A549 (cell line): ENCODE results near the gene AURKB. TPM values are rescaled to one million over a fixed set of nuclear protein-coding genes. Genes with fewer than 3 reads are reported as not detected.
"Not testable (repeated sequence)": the region's sequence is repeated elsewhere in the genome, so short reads cannot be mapped to it uniquely, and the experiment has no call there.

Source experiments
- ATAC-seq, 2 experiments: fragments of 200-7000 bp in 1 of 2; fragments of >200 bp in 1 of 2; cut with Nextera tagmentation in 1 of 2; cut with Tn5 transposase in 1 of 2; 3 replicates each; pipeline versions ENCODE4 v1.8.0 to v1.9.1; 2018 to 2020; ENCODE audit warnings: mild to moderate bottlenecking in 1 of 2, moderate library complexity in 1 of 2
- CTCF ChIA-PET: fragments of 300-600 bp; sonication (Branson Sonifier 250); formaldehyde crosslinking; extraction: SDS; loops from one replicate; lab custom pipeline; 2021; ENCODE audit warnings: antibody characterized with exemption, inconsistent platforms; lab: Yijun Ruan, JAX
- POLR2A ChIA-PET: fragments of 350-600 bp; formaldehyde crosslinking; extraction: SDS; loops from one replicate; lab custom pipeline; 2021; ENCODE audit warnings: antibody characterized with exemption, inconsistent platforms; lab: Yijun Ruan, JAX
- DNase-seq, 2 experiments: peaks; one replicate each; pipeline versions ENCODE4 v3.0.0 to v3.0.0-alpha.2; 2011 to 2016; ENCODE audit warnings: low read depth in 1 of 2, low spot score in 1 of 2
- FAIRE-seq: peaks from 2 replicates; lab custom pipeline; 2011; peaks lifted over from hg19 to GRCh38; lab: Jason Lieb, UNC
- H3K27ac ChIP-seq, 2 experiments: fragments of >200 bp; sonication (Bioruptor Twin); formaldehyde crosslinking; 3 replicates each; pipeline ENCODE4 v1.5.1; 2016 to 2017
- H3K4me1 ChIP-seq: fragments of >200 bp; sonication (Bioruptor Twin); formaldehyde crosslinking; 3 replicates; pipeline ENCODE4 v1.6.1; 2016
- H3K4me2 ChIP-seq: fragments of >200 bp; sonication (Bioruptor Twin); formaldehyde crosslinking; 3 replicates; pipeline ENCODE4 v1.6.1; 2016
- H3K4me3 ChIP-seq: fragments of >200 bp; sonication (Bioruptor Twin); formaldehyde crosslinking; 3 replicates; pipeline ENCODE4 v1.5.1; 2016
- H3K9me3 ChIP-seq: fragments of >200 bp; sonication (Bioruptor Twin); formaldehyde crosslinking; 3 replicates; pipeline ENCODE4 v1.6.1; 2016
- BHLHE40 ChIP-seq: IDR thresholded peaks from 2 replicates; pipeline ENCODE4 v1.6.1; 2012; ENCODE audit warnings: low read depth, low read length, inconsistent platforms
- CBX2 ChIP-seq: fragments of 200-600 bp; sonication (generic); IDR thresholded peaks from 2 replicates; pipeline ENCODE4 v1.6.1; 2016; ENCODE audit warnings: low read depth, mild to moderate bottlenecking, borderline replicate concordance
- CBX8 ChIP-seq: fragments of 200-600 bp; sonication (generic); IDR thresholded peaks from 2 replicates; pipeline ENCODE4 v1.6.1; 2016
- CEBPB ChIP-seq, 2 experiments: fragments of >200 bp in 1 of 2; sonication (Bioruptor Twin) in 1 of 2; formaldehyde crosslinking in 1 of 2; IDR thresholded peaks; 2 replicates each; pipeline ENCODE4 v1.6.1; 2012 to 2016
- CHD2 ChIP-seq: fragments of 150-350 bp; IDR thresholded peaks from 2 replicates; pipeline ENCODE4 v1.6.1; 2014; ENCODE audit warnings: low read length; ENCODE audit not compliant: partially characterized antibody
- EHF ChIP-seq: fragments of 250-450 bp; sonication (Bioruptor Pico); IDR thresholded peaks from 2 replicates; pipeline ENCODE4 v1.5.0; 2020; ENCODE audit warnings: mild to moderate bottlenecking
- FOSB ChIP-seq: fragments of 250-450 bp; sonication (Bioruptor Pico); IDR thresholded peaks from 2 replicates; pipeline ENCODE4 v1.5.0; 2020; ENCODE audit warnings: mild to moderate bottlenecking, moderate library complexity
- FOXS1 ChIP-seq: fragments of 250-450 bp; sonication (Bioruptor Pico); IDR thresholded peaks from 2 replicates; pipeline ENCODE4 v1.5.0; 2020; ENCODE audit warnings: mild to moderate bottlenecking, moderate library complexity
- GATA3 ChIP-seq: IDR thresholded peaks from 2 replicates; pipeline ENCODE4 v1.6.1; 2012; ENCODE audit warnings: borderline replicate concordance
- HDAC2 ChIP-seq: fragments of 200-600 bp; sonication (generic); IDR thresholded peaks from 2 replicates; pipeline ENCODE4 v1.6.1; 2016
- HEYL ChIP-seq: fragments of 250-450 bp; sonication (Bioruptor Pico); IDR thresholded peaks from 2 replicates; pipeline ENCODE4 v1.8.0; 2021; ENCODE audit warnings: mild to moderate bottlenecking, moderate library complexity
- HOXB13 ChIP-seq: fragments of 250-450 bp; sonication (Bioruptor Pico); IDR thresholded peaks from 2 replicates; pipeline ENCODE4 v1.5.0; 2020; ENCODE audit warnings: low read depth, mild to moderate bottlenecking, moderate library complexity
- HOXB5 ChIP-seq: fragments of 250-450 bp; sonication (Bioruptor Pico); IDR thresholded peaks from 2 replicates; pipeline ENCODE4 v1.5.0; 2020; ENCODE audit warnings: mild to moderate bottlenecking, moderate library complexity
- JUN ChIP-seq, 2 experiments: fragments of >200 bp; sonication (Bioruptor Twin); formaldehyde crosslinking; IDR thresholded peaks; 2 replicates in 1 of 2; 3 replicates in 1 of 2; pipeline ENCODE4 v1.6.1; 2016 to 2017
- JUNB ChIP-seq: fragments of >200 bp; sonication (Bioruptor Twin); formaldehyde crosslinking; IDR thresholded peaks from 2 replicates; pipeline ENCODE4 v1.6.1; 2016
- KDM1A ChIP-seq: fragments of 200-600 bp; sonication (generic); IDR thresholded peaks from 2 replicates; pipeline ENCODE4 v1.6.1; 2016; ENCODE audit warnings: low read depth, mild to moderate bottlenecking
- KDM5A ChIP-seq: fragments of 200-600 bp; sonication (generic); IDR thresholded peaks from 2 replicates; pipeline ENCODE4 v1.6.1; 2016; ENCODE audit warnings: antibody characterized with exemption, mild to moderate bottlenecking
- POLR2AphosphoS2 ChIP-seq: conservative IDR thresholded peaks from 2 replicates; pipeline ENCODE4 v1.6.1; 2012; ENCODE audit warnings: low read length, improper control_type of control experiment, inconsistent platforms
- RAD21 ChIP-seq, 2 experiments: fragments of >200 bp in 1 of 2; sonication (Bioruptor Twin) in 1 of 2; formaldehyde crosslinking in 1 of 2; IDR thresholded peaks in 1 of 2; conservative IDR thresholded peaks in 1 of 2; 2 replicates in 1 of 2; 3 replicates in 1 of 2; pipeline ENCODE4 v1.6.1; 2012 to 2018; ENCODE audit warnings: inconsistent platforms in 1 of 2
- RCOR1 ChIP-seq: fragments of 150-350 bp; IDR thresholded peaks from 2 replicates; pipeline ENCODE4 v1.6.1; 2014; ENCODE audit warnings: antibody characterized with exemption, low read length, low read depth
- TP53 ChIP-seq: fragments of 250-450 bp; sonication (Bioruptor Pico); IDR thresholded peaks from 2 replicates; pipeline ENCODE4 v1.5.0; 2021; ENCODE audit warnings: mild to moderate bottlenecking, moderate library complexity
- ZFP36 ChIP-seq: fragments of 450-650 bp; IDR thresholded peaks from 2 replicates; pipeline ENCODE4 v1.6.1; 2014; ENCODE audit warnings: borderline replicate concordance; ENCODE audit not compliant: partially characterized antibody
- ZNF302 ChIP-seq: fragments of 250-450 bp; sonication (Bioruptor Pico); IDR thresholded peaks from 2 replicates; pipeline ENCODE4 v1.9.0; 2021; ENCODE audit warnings: inconsistent platforms, mild to moderate bottlenecking, moderate library complexity
- WGBS: methylation state at CpG from one replicate; pipeline ENCODE4 v1.1.6; 2017; ENCODE audit errors: missing lambda C conversion rate; 5-methylcytosine and 5-hydroxymethylcytosine counted together
- polyA plus RNA-seq, 4 experiments: library from polyadenylated mRNA; depleted of rRNA in 3 of 4; stranded (reverse); fragments of >200 nt; fragmentation: RNase III in 1 of 4; extraction: RNeasy Plus Mini Kit Qiagen cat#74134 plus additional on column Dnase treatment in 1 of 4; gene quantifications; 2 replicates in 3 of 4; 3 replicates in 1 of 4; pipeline ENCODE4 v1.2.3, GENCODE V29; 2011 to 2017
- TF ChIP-seq, protein P1 (sequence below): IDR thresholded peaks from 2 replicates; pipeline ENCODE4 v1.6.1; 2012; ENCODE audit warnings: low read depth, borderline replicate concordance
- TF ChIP-seq, protein P2 (sequence below): fragments of >200 bp; sonication (Bioruptor Twin); formaldehyde crosslinking; IDR thresholded peaks from 3 replicates; pipeline ENCODE4 v1.6.1; 2016
- TF ChIP-seq, protein P3 (sequence below): fragments of 250-450 bp; sonication (Bioruptor Pico); IDR thresholded peaks from 2 replicates; pipeline ENCODE4 v1.5.0; 2021; ENCODE audit warnings: mild to moderate bottlenecking, moderate library complexity, borderline replicate concordance
- TF ChIP-seq, protein P4 (sequence below): fragments of >200 bp; sonication (Bioruptor Twin); formaldehyde crosslinking; IDR thresholded peaks from 2 replicates; pipeline ENCODE4 v1.6.1; 2016

The AURKB gene
- polyA plus RNA-seq, 2 of the 4 experiments (the other 2 are of a cell fraction), result 51.0 to 130 TPM

DNA sequence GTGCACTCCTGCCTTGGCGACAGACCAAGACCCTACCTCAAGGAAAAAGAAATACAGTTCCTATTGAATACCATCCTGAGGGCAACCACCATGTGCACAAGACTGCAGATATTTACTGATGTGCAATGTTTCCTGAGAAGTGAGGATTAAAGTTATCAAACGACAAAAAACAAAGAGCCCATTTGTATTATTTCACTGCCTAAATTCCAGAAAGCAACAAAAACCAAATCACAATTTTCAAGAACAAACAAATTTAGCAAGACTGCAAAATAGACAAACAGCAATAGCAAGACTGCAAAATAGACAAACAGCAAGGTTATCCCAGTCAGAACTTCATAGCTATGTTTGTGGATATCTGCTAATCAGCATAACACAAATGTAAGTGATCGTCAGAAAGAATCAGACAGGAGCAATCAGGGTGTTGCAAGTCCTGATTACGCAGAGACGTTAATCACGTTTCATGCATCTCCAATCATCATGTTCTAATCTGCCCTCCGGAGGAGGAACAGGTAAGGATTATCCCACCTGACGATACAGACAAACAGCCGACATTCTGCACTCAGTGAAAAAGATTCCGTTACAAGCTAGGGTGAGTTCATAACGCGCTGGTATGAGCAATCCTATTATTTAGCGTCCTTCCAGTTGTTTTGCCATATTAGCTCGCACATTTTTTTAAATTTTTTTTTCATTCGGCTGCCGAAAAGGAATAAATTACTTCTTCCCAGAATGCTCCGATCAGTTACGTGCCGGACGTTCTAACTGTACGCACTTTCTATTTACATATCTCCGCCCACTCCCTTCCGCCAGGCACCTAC is 37.1 kb downstream of the AURKB start (continued):
- TF ChIP-seq, protein P1, sequence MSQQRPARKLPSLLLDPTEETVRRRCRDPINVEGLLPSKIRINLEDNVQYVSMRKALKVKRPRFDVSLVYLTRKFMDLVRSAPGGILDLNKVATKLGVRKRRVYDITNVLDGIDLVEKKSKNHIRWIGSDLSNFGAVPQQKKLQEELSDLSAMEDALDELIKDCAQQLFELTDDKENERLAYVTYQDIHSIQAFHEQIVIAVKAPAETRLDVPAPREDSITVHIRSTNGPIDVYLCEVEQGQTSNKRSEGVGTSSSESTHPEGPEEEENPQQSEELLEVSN, result peak; percentile 41; the same call in 1 of the 2 replicates
- TF ChIP-seq CHD2 (peak; percentile 50), BHLHE40 (peak; percentile 91), ZFP36 (peak; percentile 68), JUNB (peak; percentile 54), RCOR1 (no peak), GATA3 (peak; percentile 94), CBX8 (no peak), CEBPB (IDR thresholded peaks at IDR 0.05) (peak; percentile 81 to 97), TP53 (peak; percentile 99), HOXB5 (peak; percentile 97), JUN (IDR thresholded peaks at IDR 0.05) (peak; percentile 100), CBX2 (no peak), HOXB13 (CRISPR knock-in tag) (no peak), EHF (CRISPR knock-in tag) (peak; percentile 98; the same call in 1 of the 2 replicates), HEYL (CRISPR knock-in tag) (0 out of 2 replicates have a peak, but pooled peaks have one; percentile 13), FOSB (peak; percentile 100), POLR2AphosphoS2 (peak; percentile 96; the same call in 1 of the 2 replicates), ZNF302 (CRISPR knock-in tag) (no peak), HDAC2 (no peak), RAD21 (conservative IDR thresholded peaks at IDR 0.05 in 1 of 2, IDR thresholded peaks at IDR 0.05 in 1 of 2) (peak in 1 of 2 experiments; percentile 23; a peak in 1 of 5 replicates), FOXS1 (CRISPR knock-in tag) (peak; percentile 96; the same call in 1 of the 2 replicates), KDM1A (no peak), KDM5A (no peak)
- TF ChIP-seq, protein P2, sequence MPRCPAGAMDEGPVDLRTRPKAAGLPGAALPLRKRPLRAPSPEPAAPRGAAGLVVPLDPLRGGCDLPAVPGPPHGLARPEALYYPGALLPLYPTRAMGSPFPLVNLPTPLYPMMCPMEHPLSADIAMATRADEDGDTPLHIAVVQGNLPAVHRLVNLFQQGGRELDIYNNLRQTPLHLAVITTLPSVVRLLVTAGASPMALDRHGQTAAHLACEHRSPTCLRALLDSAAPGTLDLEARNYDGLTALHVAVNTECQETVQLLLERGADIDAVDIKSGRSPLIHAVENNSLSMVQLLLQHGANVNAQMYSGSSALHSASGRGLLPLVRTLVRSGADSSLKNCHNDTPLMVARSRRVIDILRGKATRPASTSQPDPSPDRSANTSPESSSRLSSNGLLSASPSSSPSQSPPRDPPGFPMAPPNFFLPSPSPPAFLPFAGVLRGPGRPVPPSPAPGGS, result peak; percentile 100
- TF ChIP-seq, protein P3, sequence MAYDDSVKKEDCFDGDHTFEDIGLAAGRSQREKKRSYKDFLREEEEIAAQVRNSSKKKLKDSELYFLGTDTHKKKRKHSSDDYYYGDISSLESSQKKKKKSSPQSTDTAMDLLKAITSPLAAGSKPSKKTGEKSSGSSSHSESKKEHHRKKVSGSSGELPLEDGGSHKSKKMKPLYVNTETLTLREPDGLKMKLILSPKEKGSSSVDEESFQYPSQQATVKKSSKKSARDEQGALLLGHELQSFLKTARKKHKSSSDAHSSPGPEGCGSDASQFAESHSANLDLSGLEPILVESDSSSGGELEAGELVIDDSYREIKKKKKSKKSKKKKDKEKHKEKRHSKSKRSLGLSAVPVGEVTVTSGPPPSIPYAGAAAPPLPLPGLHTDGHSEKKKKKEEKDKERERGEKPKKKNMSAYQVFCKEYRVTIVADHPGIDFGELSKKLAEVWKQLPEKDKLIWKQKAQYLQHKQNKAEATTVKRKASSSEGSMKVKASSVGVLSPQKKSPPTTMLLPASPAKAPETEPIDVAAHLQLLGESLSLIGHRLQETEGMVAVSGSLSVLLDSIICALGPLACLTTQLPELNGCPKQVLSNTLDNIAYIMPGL (CRISPR knock-in tag), result peak; percentile 99
- TF ChIP-seq, protein P4, sequence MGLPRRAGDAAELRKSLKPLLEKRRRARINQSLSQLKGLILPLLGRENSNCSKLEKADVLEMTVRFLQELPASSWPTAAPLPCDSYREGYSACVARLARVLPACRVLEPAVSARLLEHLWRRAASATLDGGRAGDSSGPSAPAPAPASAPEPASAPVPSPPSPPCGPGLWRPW, result peak; percentile 66; the same call in 1 of the 2 replicates

DNA sequence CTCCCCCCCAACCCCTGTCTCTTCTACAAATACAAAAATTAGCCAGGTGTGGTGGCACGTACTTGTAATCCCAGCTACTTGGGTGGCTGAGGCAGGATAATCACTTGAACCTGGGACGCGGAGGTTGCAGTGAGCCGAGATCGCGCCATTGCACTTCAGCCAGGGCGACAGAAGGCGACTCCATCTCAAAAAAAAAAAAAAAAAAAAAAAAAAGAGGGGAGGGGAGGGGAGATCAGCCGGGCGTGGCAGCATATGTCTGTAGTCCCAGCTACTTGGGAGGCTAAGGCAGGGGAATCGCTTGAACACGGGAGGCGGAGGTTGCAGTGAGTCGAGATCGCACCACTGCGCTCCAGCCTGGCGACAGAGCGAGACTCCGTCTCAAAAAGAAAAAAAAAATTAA is 40.2 kb downstream of the AURKB start:
- ATAC-seq, H3K4me2 ChIP-seq, H3K9me3 ChIP-seq, DNase-seq, H3K4me3 ChIP-seq, H3K27ac ChIP-seq, FAIRE-seq: not testable (repeated sequence)
- ChIA-PET POLR2A (interaction anchor here (1.4 kb wide), 1 partner anchor 14 kb away, joined by 4 read pairs; no protein-coding TSS in a partner anchor), CTCF (interaction anchor here (1.0 to 1.6 kb wide), 5 partner anchors 10 to 32 kb away, joined by 3 to 10 read pairs (median 3); no protein-coding TSS in a partner anchor)
- WGBS, result 92% methylated on average over 18 of the region's 19 CpGs
- H3K4me1 ChIP-seq, result peaks cover 20% of the 10 kb centered on the region
